Putamen (tissue), 1 donor: ENCODE data around the gene ACTG1.

Experiments
- DNase-seq: peaks from one replicate; pipeline ENCODE4 v3.0.0-alpha.2; 2016; ENCODE audit warnings: low spot score

Gene ACTG1

GRCh38 chr17:81464586-81464985, 48.0 kb downstream of the ACTG1 start:
- no peak for DNase-seq

GRCh38 chr17:81463506-81463905, 49.1 kb downstream of the ACTG1 start:
- no peak for DNase-seq

GRCh38 chr17:81462506-81463125, 50.0 kb downstream of the ACTG1 start:
- DNase-seq, result no peak

- no peak for DNase-seq
Observed at GRCh38 chr17:81461607-81462500, 50.7 kb downstream of the ACTG1 start.

- no peak for DNase-seq
Observed at GRCh38 chr17:81460856-81461460, 51.6 kb downstream of the ACTG1 start.
